Measurements from ENCODE around the gene RBM44.

GRCh38 chr2:237870754-237871651, 72.4 kb downstream of the RBM44 start:
- TF ChIP-seq EZH2 (IDR thresholded peaks at IDR 0.05) (no peak), POLR2AphosphoS5 (IDR thresholded peaks at IDR 0.05; ENCODE audit: borderline replicate concordance, low read depth, low read length) (no peak)
